ENCODE measurements around the gene NUP42. TPM values are rescaled to one million over a fixed set of nuclear protein-coding genes. Genes with fewer than 3 reads are reported as not detected.

NUP42 gene
- total RNA-seq, 1 experiment from 2014 or later: 36.5 TPM

- Histone ChIP-seq H3K9me3 (ENCODE audit: control insufficient read depth, low read depth, low read length) (no peaks in the 10 kb centered on the region), H4K91ac (ENCODE audit: insufficient read length, low read depth, low read length) (no peak overlapping the region), H4K20me1 (ENCODE audit: control insufficient read depth, insufficient read depth, insufficient read length) (no peaks in the 10 kb centered on the region), H3T11ph (ENCODE audit: low read length) (no peak overlapping the region), H3K18ac (ENCODE audit: insufficient read length, low read depth, low read length) (no peak overlapping the region), H3K23me2 (ENCODE audit: insufficient read length, low read depth, low read length, poor library complexity, severe bottlenecking) (no peaks in the 10 kb centered on the region), H3K79me1 (ENCODE audit: insufficient read depth, low read depth, low read length, poor library complexity, severe bottlenecking) (no peaks in the 10 kb centered on the region), H2AK5ac (ENCODE audit: insufficient read length, low read length) (no peak overlapping the region), H3K27me3 (ENCODE audit: insufficient read depth, low read length) (no peaks in the 10 kb centered on the region), H3K27ac (ENCODE audit: insufficient read length, low read depth, low read length) (no peak overlapping the region), H3K79me2 (ENCODE audit: insufficient read depth, low read length) (no peaks in the 10 kb centered on the region), H2BK12ac (ENCODE audit: insufficient read length, low read depth, low read length) (no peak overlapping the region), H4K8ac (replicated peaks; ENCODE audit: insufficient read length, low read depth, low read length) (no peak overlapping the region), H2BK20ac (ENCODE audit: low read depth, low read length, poor library complexity, severe bottlenecking) (no peak overlapping the region), H3K9ac (ENCODE audit: extremely low read depth, insufficient read length, low read length) (no peak overlapping the region), H2BK15ac (ENCODE audit: low read depth, low read length) (no peak overlapping the region), H3K4me1 (ENCODE audit: insufficient read depth, low read length) (no peaks in the 10 kb centered on the region), H2BK5ac (ENCODE audit: insufficient read length, low read length) (no peak overlapping the region), H4K5ac (ENCODE audit: insufficient read length, low read depth, low read length) (no peak overlapping the region), H3K56ac (ENCODE audit: insufficient read length, low read depth, low read length) (no peak overlapping the region), H2BK120ac (ENCODE audit: low read depth, low read length, poor library complexity, severe bottlenecking) (no peak overlapping the region), H2AFZ (ENCODE audit: low read length) (no peak overlapping the region), H3K4ac (ENCODE audit: low read depth, low read length) (no peak overlapping the region), H3K14ac (ENCODE audit: insufficient read depth, low read length) (no peak overlapping the region), H3K23ac (ENCODE audit: insufficient read length, low read depth, low read length) (no peak overlapping the region), H3K4me2 (ENCODE audit: insufficient read depth, insufficient read length, low read length) (no peak overlapping the region)
- TF ChIP-seq CTCF (conservative IDR thresholded peaks at IDR 0.05): no peak
- H3K36me3 Mint-ChIP-seq (ENCODE audit: insufficient read depth in 1 of 3, low read depth in 3 of 3): peaks cover 0 to 5% (median 0%) of the 10 kb centered on the region in 3 experiments; a peak in 1 of 7 replicates
- H3K27ac Mint-ChIP-seq: no peak overlapping the region
- no peaks in the 10 kb centered on the region for H3K4me1 Mint-ChIP-seq
- no peak for DNase-seq
- no CpG with 5 or more reads among the region's 8 CpGs for WGBS (ENCODE audit: extremely low coverage, insufficient read length, low lambda C conversion rate)
- no peaks in the 10 kb centered on the region for H3K27me3 Mint-ChIP-seq (ENCODE audit: low read depth)
- no peak overlapping the region for H3K4me3 Mint-ChIP-seq
- H3K9me3 Mint-ChIP-seq: no peaks in the 10 kb centered on the region
Measured at GRCh38 chr7:23168111-23168885, 13.6 kb upstream of the NUP42 start.
